ENCODE data around the gene TAF3. TPM values are rescaled to one million over a fixed set of nuclear protein-coding genes. Genes with fewer than 3 reads are reported as not detected.
"Not testable (repeated sequence)": the region's sequence is repeated elsewhere in the genome, so short reads cannot be mapped to it uniquely, and the experiment has no call there.

The TAF3 gene, protein sequence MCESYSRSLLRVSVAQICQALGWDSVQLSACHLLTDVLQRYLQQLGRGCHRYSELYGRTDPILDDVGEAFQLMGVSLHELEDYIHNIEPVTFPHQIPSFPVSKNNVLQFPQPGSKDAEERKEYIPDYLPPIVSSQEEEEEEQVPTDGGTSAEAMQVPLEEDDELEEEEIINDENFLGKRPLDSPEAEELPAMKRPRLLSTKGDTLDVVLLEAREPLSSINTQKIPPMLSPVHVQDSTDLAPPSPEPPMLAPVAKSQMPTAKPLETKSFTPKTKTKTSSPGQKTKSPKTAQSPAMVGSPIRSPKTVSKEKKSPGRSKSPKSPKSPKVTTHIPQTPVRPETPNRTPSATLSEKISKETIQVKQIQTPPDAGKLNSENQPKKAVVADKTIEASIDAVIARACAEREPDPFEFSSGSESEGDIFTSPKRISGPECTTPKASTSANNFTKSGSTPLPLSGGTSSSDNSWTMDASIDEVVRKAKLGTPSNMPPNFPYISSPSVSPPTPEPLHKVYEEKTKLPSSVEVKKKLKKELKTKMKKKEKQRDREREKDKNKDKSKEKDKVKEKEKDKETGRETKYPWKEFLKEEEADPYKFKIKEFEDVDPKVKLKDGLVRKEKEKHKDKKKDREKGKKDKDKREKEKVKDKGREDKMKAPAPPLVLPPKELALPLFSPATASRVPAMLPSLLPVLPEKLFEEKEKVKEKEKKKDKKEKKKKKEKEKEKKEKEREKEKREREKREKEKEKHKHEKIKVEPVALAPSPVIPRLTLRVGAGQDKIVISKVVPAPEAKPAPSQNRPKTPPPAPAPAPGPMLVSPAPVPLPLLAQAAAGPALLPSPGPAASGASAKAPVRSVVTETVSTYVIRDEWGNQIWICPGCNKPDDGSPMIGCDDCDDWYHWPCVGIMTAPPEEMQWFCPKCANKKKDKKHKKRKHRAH
- 4.6 TPM for total RNA-seq (ENCODE audit: insufficient read depth, low replicate concordance)

GRCh38 chr10:7818295-7819120, at the start of gene TAF3:
Gene TAF3, plus strand, starts transcription at chr10:7818505. Its CDS starts 205 bp downstream, at chr10:7818710.
- DNase-seq (ENCODE audit: low spot score) = peak; percentile 89

- no peak for DNase-seq (ENCODE audit: low spot score)
Measured at GRCh38 chr10:7773845-7774801, 44.2 kb upstream of the TAF3 start.

DNA sequence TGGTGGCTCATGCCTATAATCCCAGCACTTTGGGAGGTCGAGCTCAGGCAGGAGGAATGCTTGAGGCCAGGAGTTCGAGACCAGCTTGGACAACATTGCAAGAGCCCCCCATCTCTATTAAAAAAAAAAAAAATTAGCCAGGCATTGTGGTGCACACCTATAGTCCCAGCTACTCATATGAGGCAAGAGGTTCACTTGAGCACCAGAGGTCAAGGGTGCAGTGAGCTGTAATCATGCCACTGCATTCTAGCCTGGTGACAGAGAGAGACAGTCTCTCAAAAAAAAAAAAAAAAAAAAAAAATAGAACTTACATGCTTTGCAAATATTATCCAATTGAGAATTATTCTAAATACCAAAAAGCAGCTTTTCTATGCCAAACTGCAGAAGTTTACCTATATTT, 41.5 kb upstream of the TAF3 start:
- DNase-seq (ENCODE audit: low spot score) = no peak

DNA sequence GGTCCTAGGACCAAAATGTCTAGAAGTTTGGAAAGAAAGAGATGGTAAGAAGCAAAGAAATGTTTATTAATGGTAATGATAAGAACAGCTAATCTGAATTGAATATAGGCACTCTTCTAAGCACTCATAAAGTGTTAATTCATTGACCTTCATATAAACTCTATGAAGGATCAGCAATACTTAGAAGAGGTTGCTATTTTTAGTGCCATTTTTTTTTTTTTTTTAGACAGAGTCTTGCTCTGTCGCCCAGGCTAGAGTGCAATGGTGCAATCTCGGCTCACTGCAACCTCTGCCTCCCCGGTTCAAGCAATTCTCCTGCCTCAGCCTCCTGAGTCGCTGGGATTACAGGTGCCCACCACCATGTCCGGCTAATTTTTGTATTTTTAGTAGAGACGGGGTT, 36.1 kb upstream of the TAF3 start:
- not testable (repeated sequence) for DNase-seq (ENCODE audit: low spot score)

- no peak for DNase-seq (ENCODE audit: low spot score)
Measured at GRCh38 chr10:7786430-7786829, 31.9 kb upstream of the TAF3 start.

DNA sequence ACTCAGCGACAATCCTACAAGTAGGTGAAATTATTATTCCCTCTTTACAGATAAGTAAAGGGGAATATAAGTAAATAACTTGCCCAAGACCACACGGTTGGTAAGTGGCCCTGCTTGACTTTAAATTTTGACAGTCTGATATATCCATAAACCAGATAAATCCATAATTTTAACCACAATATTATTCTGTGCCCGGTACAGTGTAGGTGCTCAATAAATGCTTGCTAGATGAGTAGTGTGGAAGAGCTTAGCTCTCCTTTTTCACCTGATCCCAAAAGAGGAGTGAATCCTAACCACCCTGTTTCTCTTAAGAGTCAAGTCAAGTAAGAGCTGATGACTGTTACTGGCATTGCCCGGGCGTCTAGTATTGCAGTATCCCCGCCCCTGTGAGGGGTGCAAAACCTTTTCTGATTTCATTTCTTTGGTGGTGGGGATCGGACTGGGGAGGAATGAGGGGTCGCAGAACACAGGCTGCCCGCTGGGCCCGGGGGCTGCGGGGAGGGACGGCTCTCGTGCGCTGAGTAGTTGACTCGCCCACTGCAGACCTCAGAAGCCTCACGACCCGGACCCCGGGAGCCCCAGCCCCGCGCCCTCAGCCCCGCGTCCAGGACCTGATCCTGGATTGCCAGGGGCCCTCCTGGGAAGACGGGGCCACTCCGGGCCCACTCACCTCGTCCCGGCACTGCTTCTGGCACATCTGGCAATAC, 31.0 kb upstream of the TAF3 start:
- peak; percentile 4 for DNase-seq (ENCODE audit: low spot score)

DNA sequence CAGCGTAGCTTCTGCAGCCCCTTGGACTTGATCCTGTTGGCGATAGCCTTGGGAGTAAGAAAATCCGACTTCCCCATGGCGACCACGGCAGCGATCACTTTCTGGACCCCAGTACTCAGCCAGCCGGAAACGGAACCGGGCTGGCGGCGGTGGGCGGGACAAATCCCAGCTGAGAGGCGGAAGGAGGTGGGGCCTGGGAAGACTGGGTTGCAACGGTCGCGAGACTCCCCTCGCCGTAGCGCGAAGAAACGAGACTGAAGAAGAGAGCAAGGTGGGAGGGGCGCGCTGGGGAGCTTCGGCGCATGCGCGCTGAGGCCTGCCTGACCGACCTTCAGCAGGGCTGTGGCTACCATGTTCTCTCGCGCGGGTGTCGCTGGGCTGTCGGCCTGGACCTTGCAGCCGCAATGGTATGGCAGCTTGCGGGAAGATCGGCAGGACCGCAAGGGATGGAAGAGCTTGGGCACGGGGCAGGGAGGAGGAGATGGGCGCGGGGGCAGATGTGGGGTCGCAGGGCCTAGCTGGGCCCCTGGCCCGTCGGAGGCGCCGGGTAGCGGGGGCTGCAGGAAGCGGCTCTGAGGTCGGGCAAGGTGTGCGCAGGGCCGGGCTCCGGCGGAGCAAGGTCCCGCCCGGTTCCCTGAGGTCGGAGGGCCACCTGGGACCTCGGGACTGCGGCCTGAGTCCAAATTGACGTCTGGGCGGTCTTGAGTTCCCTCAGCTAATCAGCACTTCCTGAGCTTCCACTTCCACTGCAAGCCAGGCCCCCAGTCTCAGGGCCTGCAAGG, 30.3 kb upstream of the TAF3 start, which contains the start of the genes ATP5F1C and KIN:
Gene ATP5F1C, plus strand, starts transcription at position 321 of the 782 bp plus-strand sequence. Its CDS starts 31 bp downstream, at position 352.
Gene KIN, minus strand, starts transcription at position 137 of the 782 bp plus-strand sequence. Its CDS starts 60 bp downstream, at position 77.
- peak; percentile 99 for DNase-seq (ENCODE audit: low spot score)

GRCh38 chr10:7788639-7789286, 29.5 kb upstream of the TAF3 start:
- peak; percentile 40 for DNase-seq (ENCODE audit: low spot score)

GRCh38 chr10:7789390-7789789, 28.9 kb upstream of the TAF3 start:
- no peak for DNase-seq (ENCODE audit: low spot score)

GRCh38 chr10:7792541-7792940, 25.8 kb upstream of the TAF3 start:
- no peak for DNase-seq (ENCODE audit: low spot score)

- DNase-seq (ENCODE audit: low spot score) = no peak
Measured at GRCh38 chr10:7794251-7795026, 23.9 kb upstream of the TAF3 start.

DNA sequence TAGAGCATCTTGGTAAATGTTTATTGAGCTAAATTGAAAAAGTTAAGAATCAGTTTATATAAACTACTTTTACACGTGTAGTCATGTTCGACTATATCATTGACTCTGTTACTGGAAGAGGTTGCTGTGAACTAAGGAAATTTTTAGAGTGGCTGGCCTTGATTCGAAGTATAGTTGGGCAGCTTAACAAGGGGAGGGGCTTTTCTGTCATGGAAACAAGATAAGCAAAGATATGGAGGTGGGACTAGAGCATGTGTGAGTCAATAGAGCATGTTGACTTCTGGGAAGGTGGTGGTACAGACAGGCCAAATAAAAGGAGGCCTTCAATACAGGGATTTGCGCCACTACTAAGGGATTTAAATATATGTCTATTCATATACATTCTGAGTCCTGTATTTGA, 22.7 kb upstream of the TAF3 start:
- DNase-seq (ENCODE audit: low spot score) = peak; percentile 60

DNA sequence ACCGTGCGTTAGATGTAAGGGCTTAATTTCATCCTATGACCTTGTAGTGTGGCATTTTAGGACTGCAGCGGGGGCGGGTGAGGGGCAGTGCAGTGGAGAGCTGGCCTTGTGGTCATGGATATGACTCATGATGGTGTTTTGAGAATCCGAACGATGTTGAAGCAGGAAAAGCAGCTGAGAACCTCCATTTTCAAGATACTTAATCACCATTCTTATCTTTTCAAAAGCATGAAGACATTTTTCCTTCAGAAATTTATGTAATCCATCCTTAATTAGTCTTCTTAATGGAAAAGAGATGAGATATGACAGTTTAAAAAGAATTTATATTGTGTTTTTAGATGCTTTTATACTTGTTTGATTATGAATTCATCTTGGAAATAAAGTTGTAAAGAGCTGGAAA, 20.7 kb upstream of the TAF3 start:
- DNase-seq (ENCODE audit: low spot score) = peak; percentile 33

- DNase-seq (ENCODE audit: low spot score) = no peak
Measured at GRCh38 chr10:7802606-7803005, 15.7 kb upstream of the TAF3 start.

DNA sequence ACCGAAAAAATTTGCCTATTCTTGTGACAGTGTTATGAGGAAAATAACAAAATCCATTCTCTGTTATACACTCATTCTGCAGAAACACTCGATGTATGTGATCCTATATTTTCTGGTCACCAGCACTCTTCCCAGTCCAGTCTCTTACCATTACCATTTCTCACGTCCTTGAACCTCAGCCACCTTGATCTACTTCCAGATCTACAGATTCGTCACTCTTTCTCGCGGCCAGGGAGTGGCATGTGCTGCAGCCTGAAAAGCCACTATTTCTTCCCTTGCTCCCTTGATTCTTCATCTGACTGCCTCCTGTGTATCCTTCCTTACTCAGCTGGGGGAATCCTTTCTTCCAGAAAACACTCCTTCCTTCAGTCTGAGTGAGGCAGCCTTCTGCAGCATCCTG, 14.1 kb upstream of the TAF3 start:
- DNase-seq (ENCODE audit: low spot score) = no peak

- no peak for DNase-seq (ENCODE audit: low spot score)
Measured at GRCh38 chr10:7804741-7805140, 13.6 kb upstream of the TAF3 start.

DNA sequence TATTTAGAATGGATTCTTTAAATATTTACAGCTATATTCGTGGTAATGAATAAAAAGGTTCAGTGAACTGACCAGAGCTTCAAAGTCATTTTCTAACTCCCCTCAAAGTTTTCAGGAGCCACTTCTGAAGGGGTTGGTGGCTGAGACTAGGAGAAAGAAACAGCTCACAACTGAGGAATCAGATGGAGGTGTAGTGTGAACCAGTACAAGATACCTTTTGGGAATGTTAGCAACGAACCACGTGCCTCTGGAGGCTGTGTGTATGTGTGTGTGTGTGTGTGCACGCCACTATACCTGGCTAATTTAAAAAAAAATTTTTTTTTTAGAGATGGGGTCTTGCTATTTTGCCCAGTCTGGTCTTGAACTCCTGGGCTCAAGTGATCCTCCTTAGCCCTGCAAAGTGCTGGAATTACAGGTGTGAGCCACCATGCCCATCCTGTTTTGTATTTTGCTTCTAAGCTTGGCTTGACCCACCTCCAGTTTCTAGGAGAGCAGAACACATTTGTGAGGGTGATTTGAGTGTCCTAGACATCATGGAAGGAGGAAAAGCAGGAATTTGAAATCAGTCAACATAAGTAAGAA, 9.5 kb upstream of the TAF3 start:
- no peak for DNase-seq (ENCODE audit: low spot score)
